HEK293 (cell line): ENCODE measurements around the gene SETD1A.

ENCODE experiments used
- CTCF ChIA-PET: fragments of 350-600 bp; formaldehyde crosslinking; extraction: SDS; loops from one replicate; lab custom pipeline; 2021; ENCODE audit warnings: antibody characterized with exemption; lab: Yijun Ruan, JAX
- POLR2A ChIA-PET: fragments of 300-600 bp; formaldehyde crosslinking; extraction: SDS; loops from one replicate; lab custom pipeline; 2020; ENCODE audit warnings: antibody characterized with exemption, inconsistent platforms; lab: Yijun Ruan, JAX
- H3K27ac ChIP-seq: fragments of 200-500 bp; sonication (Bioruptor generic); 2 replicates; pipeline ENCODE4 v1.5.1; 2014; ENCODE audit warnings: low read depth, low read length, control low read depth, inconsistent platforms; ENCODE audit errors: extremely low read depth
- H3K36me3 ChIP-seq, 2 experiments: fragments of 200-500 bp in 1 of 2; sonication (Bioruptor generic) in 1 of 2; 1 replicate in 1 of 2; 2 replicates in 1 of 2; pipeline ENCODE4 v1.5.1; 2014 to 2017; ENCODE audit warnings: inconsistent platforms in 2 of 2, low read length in 2 of 2; ENCODE audit not compliant: control insufficient read depth in 2 of 2, insufficient read depth in 1 of 2
- H3K4me1 ChIP-seq: fragments of 200-500 bp; sonication (Bioruptor generic); 2 replicates; pipeline ENCODE4 v1.5.1; 2014; ENCODE audit warnings: mild to moderate bottlenecking, low read length, inconsistent platforms; ENCODE audit not compliant: control insufficient read depth, insufficient read depth
- H3K4me3 ChIP-seq: 2 replicates; pipeline ENCODE4 v1.5.1; 2011; ENCODE audit warnings: low read depth, mild to moderate bottlenecking, control low read depth, low read length, moderate library complexity
- H3K9me3 ChIP-seq: fragments of 200-500 bp; sonication (Bioruptor generic); 2 replicates; pipeline ENCODE4 v1.5.1; 2014; ENCODE audit warnings: low read depth, low read length, inconsistent platforms; ENCODE audit not compliant: control insufficient read depth, insufficient read depth
- GLI4 ChIP-seq: fragments of 450-650 bp; formaldehyde crosslinking; IDR thresholded peaks from 2 replicates; pipeline ENCODE4 v1.5.1; 2016; ENCODE audit warnings: missing biosample characterization, missing genetic modification characterization
- KLF16 ChIP-seq: fragments of 450-650 bp; formaldehyde crosslinking; IDR thresholded peaks from 2 replicates; pipeline ENCODE4 v1.5.1; 2017; ENCODE audit warnings: missing biosample characterization, missing genetic modification characterization
- ZFP3 ChIP-seq: fragments of 450-650 bp; formaldehyde crosslinking; IDR thresholded peaks from 2 replicates; pipeline ENCODE4 v1.5.1; 2016; ENCODE audit warnings: low read depth, missing biosample characterization, missing genetic modification characterization
- ZFP41 ChIP-seq: fragments of 450-650 bp; formaldehyde crosslinking; IDR thresholded peaks from 2 replicates; pipeline ENCODE4 v1.5.1; 2016; ENCODE audit warnings: missing biosample characterization, missing genetic modification characterization, borderline replicate concordance
- ZNF132 ChIP-seq: fragments of 450-650 bp; formaldehyde crosslinking; IDR thresholded peaks from 2 replicates; pipeline ENCODE4 v1.5.1; 2017; ENCODE audit warnings: missing biosample characterization, missing genetic modification characterization, borderline replicate concordance
- ZNF146 ChIP-seq: fragments of 450-650 bp; formaldehyde crosslinking; IDR thresholded peaks from 2 replicates; pipeline ENCODE4 v1.5.1; 2016; ENCODE audit warnings: missing biosample characterization, missing genetic modification characterization
- ZNF184 ChIP-seq: fragments of 450-650 bp; IDR thresholded peaks from 2 replicates; pipeline ENCODE4 v1.5.1; 2018; ENCODE audit warnings: missing biosample characterization, mild to moderate bottlenecking, missing genetic modification characterization
- ZNF248 ChIP-seq: fragments of 450-650 bp; formaldehyde crosslinking; IDR thresholded peaks from 2 replicates; pipeline ENCODE4 v1.5.1; 2017; ENCODE audit warnings: missing biosample characterization, missing genetic modification characterization
- ZNF311 ChIP-seq: fragments of 450-650 bp; formaldehyde crosslinking; IDR thresholded peaks from 2 replicates; pipeline ENCODE4 v1.5.1; 2017; ENCODE audit warnings: missing biosample characterization, missing genetic modification characterization, borderline replicate concordance
- ZNF629 ChIP-seq: fragments of 450-650 bp; formaldehyde crosslinking; IDR thresholded peaks from 2 replicates; pipeline ENCODE4 v1.5.1; 2017; ENCODE audit warnings: missing biosample characterization, missing genetic modification characterization
- ZNF701 ChIP-seq: fragments of 450-650 bp; formaldehyde crosslinking; IDR thresholded peaks from 2 replicates; pipeline ENCODE4 v1.5.1; 2016; ENCODE audit warnings: missing biosample characterization, missing genetic modification characterization
- ZNF707 ChIP-seq: fragments of 450-650 bp; formaldehyde crosslinking; IDR thresholded peaks from 2 replicates; pipeline ENCODE4 v1.5.1; 2016; ENCODE audit warnings: missing biosample characterization, missing genetic modification characterization
- TF ChIP-seq, protein P1 (sequence below): fragments of 450-650 bp; formaldehyde crosslinking; optimal IDR thresholded peaks from 2 replicates; pipeline ENCODE3; 2016; ENCODE audit warnings: missing biosample characterization, mild to moderate bottlenecking, missing genetic modification characterization
- TF ChIP-seq, protein P2 (sequence below): fragments of 450-650 bp; formaldehyde crosslinking; IDR thresholded peaks from 2 replicates; pipeline ENCODE4 v1.5.1; 2016; ENCODE audit warnings: missing biosample characterization, missing genetic modification characterization
- TF ChIP-seq, protein P3 (sequence below): fragments of 450-650 bp; formaldehyde crosslinking; IDR thresholded peaks from 2 replicates; pipeline ENCODE4 v1.5.1; 2016; ENCODE audit warnings: missing biosample characterization, missing genetic modification characterization
- TF ChIP-seq, protein P4 (sequence below): fragments of 450-650 bp; formaldehyde crosslinking; IDR thresholded peaks from 2 replicates; pipeline ENCODE4 v1.5.1; 2016; ENCODE audit warnings: missing biosample characterization, missing genetic modification characterization
- TF ChIP-seq, protein P5 (sequence below): fragments of 450-650 bp; formaldehyde crosslinking; IDR thresholded peaks from 2 replicates; pipeline ENCODE4 v1.5.1; 2016; ENCODE audit warnings: missing biosample characterization, missing genetic modification characterization
- TF ChIP-seq, protein P6 (sequence below): fragments of 450-650 bp; formaldehyde crosslinking; IDR thresholded peaks from 2 replicates; pipeline ENCODE4 v1.5.0; 2017; ENCODE audit warnings: missing biosample characterization, missing genetic modification characterization, borderline replicate concordance
- TF ChIP-seq, protein P7 (sequence below): fragments of 450-650 bp; formaldehyde crosslinking; IDR thresholded peaks from 2 replicates; pipeline ENCODE4 v1.5.1; 2016; ENCODE audit warnings: missing biosample characterization, missing genetic modification characterization

SETD1A gene

DNA sequence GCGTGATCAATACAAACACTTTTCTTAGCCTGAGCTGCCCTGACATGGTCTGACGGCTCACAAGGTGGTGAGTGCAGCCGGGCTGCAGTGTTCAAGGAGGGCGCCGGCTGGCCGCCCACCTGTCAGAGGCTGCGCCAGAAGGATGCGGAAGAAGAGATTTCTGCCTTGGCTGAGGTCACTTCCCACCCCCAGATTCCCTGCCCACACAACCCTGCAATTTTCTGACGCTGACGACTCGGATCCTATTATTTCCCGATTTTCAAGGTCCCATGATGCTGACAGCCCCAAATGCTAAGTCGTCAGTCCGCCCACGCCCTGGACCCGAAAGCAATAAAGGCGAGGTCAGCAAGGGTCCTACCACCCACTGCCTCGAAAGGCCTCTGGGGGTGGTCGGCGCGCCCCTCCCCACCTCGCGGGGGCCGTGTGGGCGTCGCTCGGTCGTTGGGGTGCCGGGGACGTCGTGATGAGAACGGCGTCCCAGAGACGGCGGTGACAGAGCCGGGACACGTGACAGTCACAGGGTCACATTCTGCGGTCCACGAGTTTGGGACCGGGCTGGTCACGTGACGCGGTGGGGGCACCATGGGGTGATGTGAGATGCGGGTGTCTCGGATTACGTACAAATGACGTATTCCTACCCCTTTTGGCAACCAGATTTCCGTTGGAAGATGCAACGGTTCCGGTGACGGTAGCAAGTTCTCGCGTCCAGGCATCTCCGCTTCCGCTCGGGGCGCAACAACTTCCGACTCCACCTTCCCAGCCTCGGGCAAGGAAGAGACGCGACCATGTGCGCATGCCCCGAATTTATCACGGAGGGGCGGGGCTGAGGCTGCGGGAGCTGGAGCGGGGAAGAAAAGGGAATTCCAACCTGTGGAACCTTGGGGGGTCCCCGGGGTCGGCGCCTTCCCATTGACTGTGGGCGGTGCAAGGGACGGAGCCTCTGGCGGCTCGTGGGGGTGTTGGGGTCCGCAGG is 75.5 kb downstream of the SETD1A start, which contains the start of gene STX4:
STX4 (plus strand) TSS at position 823 of the 973 bp plus-strand sequence. CDS start 248 bp downstream, outside the sequence.
- Histone ChIP-seq H3K4me1 (no peaks in the 10 kb centered on the region), H3K27ac (peak within 1 kb of the TSS; percentile 58; the same call in 1 of the 2 replicates), H3K9me3 (no peaks in the 10 kb centered on the region), H3K4me3 (peak within 1 kb of the TSS; percentile 86), H3K36me3 (peaks cover 0 to 19% of the 10 kb centered on the region in 2 experiments; a peak in 1 of 3 replicates)
- CTCF ChIA-PET: interaction anchor here (0.6 to 2.3 kb wide), 3 partner anchors 9 to 61 kb away, joined by 3 to 6 read pairs (median 4); no protein-coding TSS in a partner anchor
- POLR2A ChIA-PET: interaction anchor here (0.6 to 2.6 kb wide), 9 partner anchors 36 to 1229 kb away, joined by 3 to 18 read pairs (median 4); partner anchors contain the start of genes KAT8, MAZ, ZNF646 and ZNF668
- TF ChIP-seq, protein P1, sequence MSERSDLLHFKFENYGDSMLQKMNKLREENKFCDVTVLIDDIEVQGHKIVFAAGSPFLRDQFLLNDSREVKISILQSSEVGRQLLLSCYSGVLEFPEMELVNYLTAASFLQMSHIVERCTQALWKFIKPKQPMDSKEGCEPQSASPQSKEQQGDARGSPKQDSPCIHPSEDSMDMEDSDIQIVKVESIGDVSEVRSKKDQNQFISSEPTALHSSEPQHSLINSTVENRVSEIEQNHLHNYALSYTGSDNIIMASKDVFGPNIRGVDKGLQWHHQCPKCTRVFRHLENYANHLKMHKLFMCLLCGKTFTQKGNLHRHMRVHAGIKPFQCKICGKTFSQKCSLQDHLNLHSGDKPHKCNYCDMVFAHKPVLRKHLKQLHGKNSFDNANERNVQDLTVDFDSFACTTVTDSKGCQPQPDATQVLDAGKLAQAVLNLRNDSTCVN: peak; percentile 62
- peak; percentile 100 for TF ChIP-seq ZNF629 (tag by site-specific recombination)
- TF ChIP-seq, protein P2, sequence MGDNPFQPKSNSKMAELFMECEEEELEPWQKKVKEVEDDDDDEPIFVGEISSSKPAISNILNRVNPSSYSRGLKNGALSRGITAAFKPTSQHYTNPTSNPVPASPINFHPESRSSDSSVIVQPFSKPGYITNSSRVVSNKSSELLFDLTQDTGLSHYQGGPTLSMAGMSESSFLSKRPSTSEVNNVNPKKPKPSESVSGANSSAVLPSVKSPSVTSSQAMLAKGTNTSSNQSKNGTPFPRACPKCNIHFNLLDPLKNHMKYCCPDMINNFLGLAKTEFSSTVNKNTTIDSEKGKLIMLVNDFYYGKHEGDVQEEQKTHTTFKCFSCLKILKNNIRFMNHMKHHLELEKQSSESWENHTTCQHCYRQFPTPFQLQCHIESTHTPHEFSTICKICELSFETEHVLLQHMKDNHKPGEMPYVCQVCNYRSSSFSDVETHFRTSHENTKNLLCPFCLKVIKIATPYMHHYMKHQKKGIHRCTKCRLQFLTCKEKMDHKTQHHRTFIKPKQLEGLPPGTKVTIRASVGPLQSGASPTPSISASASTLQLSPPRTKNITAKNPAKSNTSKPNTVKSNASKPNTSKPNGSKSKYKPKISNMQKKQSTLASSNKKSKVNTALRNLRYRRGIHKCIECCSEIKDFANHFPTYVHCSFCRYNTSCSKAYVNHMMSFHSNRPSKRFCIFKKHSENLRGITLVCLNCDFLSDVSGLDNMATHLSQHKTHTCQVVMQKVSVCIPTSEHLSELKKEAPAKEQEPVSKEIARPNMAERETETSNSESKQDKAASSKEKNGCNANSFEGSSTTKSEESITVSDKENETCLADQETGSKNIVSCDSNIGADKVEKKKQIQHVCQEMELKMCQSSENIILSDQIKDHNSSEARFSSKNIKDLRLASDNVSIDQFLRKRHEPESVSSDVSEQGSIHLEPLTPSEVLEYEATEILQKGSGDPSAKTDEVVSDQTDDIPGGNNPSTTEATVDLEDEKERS (tag by site-specific recombination): no peak
- no peak for TF ChIP-seq GLI4 (tag by site-specific recombination)
- peak; percentile 97 for TF ChIP-seq KLF16
- TF ChIP-seq, protein P3, sequence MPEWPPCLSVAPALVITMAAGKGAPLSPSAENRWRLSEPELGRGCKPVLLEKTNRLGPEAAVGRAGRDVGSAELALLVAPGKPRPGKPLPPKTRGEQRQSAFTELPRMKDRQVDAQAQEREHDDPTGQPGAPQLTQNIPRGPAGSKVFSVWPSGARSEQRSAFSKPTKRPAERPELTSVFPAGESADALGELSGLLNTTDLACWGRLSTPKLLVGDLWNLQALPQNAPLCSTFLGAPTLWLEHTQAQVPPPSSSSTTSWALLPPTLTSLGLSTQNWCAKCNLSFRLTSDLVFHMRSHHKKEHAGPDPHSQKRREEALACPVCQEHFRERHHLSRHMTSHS: peak; percentile 56; the same call in 1 of the 2 replicates
- TF ChIP-seq ZNF707 (tag by site-specific recombination): no peak
- TF ChIP-seq ZNF184 (tag by site-specific recombination): no peak; the same call in none of the 2 replicates
- no peak for TF ChIP-seq ZNF311 (tag by site-specific recombination)
- no peak for TF ChIP-seq ZNF701 (tag by site-specific recombination)
- TF ChIP-seq ZNF248 (tag by site-specific recombination): no peak
- TF ChIP-seq ZFP41 (tag by site-specific recombination): no peak
- TF ChIP-seq, protein P4, sequence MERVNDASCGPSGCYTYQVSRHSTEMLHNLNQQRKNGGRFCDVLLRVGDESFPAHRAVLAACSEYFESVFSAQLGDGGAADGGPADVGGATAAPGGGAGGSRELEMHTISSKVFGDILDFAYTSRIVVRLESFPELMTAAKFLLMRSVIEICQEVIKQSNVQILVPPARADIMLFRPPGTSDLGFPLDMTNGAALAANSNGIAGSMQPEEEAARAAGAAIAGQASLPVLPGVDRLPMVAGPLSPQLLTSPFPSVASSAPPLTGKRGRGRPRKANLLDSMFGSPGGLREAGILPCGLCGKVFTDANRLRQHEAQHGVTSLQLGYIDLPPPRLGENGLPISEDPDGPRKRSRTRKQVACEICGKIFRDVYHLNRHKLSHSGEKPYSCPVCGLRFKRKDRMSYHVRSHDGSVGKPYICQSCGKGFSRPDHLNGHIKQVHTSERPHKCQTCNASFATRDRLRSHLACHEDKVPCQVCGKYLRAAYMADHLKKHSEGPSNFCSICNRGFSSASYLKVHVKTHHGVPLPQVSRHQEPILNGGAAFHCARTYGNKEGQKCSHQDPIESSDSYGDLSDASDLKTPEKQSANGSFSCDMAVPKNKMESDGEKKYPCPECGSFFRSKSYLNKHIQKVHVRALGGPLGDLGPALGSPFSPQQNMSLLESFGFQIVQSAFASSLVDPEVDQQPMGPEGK (tag by site-specific recombination): peak; percentile 100
- peak; percentile 39; the same call in 1 of the 2 replicates for TF ChIP-seq ZNF146 (tag by site-specific recombination)
- TF ChIP-seq, protein P5, sequence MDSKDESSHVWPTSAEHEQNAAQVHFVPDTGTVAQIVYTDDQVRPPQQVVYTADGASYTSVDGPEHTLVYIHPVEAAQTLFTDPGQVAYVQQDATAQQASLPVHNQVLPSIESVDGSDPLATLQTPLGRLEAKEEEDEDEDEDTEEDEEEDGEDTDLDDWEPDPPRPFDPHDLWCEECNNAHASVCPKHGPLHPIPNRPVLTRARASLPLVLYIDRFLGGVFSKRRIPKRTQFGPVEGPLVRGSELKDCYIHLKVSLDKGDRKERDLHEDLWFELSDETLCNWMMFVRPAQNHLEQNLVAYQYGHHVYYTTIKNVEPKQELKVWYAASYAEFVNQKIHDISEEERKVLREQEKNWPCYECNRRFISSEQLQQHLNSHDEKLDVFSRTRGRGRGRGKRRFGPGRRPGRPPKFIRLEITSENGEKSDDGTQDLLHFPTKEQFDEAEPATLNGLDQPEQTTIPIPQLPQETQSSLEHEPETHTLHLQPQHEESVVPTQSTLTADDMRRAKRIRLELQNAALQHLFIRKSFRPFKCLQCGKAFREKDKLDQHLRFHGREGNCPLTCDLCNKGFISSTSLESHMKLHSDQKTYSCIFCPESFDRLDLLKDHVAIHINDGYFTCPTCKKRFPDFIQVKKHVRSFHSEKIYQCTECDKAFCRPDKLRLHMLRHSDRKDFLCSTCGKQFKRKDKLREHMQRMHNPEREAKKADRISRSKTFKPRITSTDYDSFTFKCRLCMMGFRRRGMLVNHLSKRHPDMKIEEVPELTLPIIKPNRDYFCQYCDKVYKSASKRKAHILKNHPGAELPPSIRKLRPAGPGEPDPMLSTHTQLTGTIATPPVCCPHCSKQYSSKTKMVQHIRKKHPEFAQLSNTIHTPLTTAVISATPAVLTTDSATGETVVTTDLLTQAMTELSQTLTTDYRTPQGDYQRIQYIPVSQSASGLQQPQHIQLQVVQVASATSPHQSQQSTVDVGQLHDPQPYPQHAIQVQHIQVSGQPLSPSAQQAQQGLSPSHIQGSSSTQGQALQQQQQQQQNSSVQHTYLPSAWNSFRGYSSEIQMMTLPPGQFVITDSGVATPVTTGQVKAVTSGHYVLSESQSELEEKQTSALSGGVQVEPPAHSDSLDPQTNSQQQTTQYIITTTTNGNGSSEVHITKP: peak; percentile 92
- TF ChIP-seq, protein P6, sequence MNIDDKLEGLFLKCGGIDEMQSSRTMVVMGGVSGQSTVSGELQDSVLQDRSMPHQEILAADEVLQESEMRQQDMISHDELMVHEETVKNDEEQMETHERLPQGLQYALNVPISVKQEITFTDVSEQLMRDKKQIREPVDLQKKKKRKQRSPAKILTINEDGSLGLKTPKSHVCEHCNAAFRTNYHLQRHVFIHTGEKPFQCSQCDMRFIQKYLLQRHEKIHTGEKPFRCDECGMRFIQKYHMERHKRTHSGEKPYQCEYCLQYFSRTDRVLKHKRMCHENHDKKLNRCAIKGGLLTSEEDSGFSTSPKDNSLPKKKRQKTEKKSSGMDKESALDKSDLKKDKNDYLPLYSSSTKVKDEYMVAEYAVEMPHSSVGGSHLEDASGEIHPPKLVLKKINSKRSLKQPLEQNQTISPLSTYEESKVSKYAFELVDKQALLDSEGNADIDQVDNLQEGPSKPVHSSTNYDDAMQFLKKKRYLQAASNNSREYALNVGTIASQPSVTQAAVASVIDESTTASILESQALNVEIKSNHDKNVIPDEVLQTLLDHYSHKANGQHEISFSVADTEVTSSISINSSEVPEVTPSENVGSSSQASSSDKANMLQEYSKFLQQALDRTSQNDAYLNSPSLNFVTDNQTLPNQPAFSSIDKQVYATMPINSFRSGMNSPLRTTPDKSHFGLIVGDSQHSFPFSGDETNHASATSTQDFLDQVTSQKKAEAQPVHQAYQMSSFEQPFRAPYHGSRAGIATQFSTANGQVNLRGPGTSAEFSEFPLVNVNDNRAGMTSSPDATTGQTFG: 0 out of 2 replicates have a peak, but pooled peaks have one; percentile 28
- no peak for TF ChIP-seq ZFP3 (tag by site-specific recombination)
- TF ChIP-seq, protein P7, sequence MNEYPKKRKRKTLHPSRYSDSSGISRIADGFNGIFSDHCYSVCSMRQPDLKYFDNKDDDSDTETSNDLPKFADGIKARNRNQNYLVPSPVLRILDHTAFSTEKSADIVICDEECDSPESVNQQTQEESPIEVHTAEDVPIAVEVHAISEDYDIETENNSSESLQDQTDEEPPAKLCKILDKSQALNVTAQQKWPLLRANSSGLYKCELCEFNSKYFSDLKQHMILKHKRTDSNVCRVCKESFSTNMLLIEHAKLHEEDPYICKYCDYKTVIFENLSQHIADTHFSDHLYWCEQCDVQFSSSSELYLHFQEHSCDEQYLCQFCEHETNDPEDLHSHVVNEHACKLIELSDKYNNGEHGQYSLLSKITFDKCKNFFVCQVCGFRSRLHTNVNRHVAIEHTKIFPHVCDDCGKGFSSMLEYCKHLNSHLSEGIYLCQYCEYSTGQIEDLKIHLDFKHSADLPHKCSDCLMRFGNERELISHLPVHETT (tag by site-specific recombination): peak; percentile 94
- no peak for TF ChIP-seq ZNF132
